Activated CD4-positive, alpha-beta T cell treated with anti-CD3 and anti-CD28 coated beads, Interleukin-2, amount 50 U/mL, for 4 hours (primary cell): ENCODE results near the gene SLC25A11.

Experiments
- DNase-seq, 2 experiments: peaks; one replicate each; pipeline ENCODE4 v3.0.0-alpha.2; 2020

The SLC25A11 gene

DNA sequence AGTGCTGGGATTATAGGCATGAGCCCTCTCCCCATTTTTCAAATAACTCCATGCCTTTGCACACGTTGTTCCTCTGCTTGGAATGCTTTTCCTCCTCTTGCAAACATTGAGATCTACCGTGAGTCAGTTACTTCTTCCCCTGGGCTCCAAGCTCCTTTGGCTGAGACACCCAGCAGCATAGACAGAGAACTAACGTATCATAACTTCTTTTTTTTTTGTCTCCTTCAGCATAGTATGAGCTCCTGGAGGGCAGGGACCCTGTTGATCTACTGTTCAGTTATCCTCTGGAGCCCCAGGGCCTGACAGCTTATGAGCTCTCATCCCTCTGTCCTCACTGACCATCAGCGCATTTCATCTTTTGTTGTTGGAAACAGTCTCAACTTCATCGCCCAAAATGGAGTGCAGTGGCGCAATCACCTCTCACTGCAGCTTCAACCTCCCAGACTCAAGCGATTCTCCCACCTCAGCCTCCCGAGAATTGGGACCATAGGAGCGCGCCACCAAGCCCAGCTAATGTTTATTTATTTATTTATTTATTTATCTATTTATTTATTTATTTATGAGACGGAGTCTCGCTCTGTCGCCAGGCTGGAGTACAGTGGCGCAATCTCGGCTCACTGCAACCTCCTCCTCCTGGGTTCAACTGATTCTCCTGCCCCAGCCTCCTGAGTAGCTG, 25.6 kb upstream of the SLC25A11 start:
- no peak for DNase-seq

DNA sequence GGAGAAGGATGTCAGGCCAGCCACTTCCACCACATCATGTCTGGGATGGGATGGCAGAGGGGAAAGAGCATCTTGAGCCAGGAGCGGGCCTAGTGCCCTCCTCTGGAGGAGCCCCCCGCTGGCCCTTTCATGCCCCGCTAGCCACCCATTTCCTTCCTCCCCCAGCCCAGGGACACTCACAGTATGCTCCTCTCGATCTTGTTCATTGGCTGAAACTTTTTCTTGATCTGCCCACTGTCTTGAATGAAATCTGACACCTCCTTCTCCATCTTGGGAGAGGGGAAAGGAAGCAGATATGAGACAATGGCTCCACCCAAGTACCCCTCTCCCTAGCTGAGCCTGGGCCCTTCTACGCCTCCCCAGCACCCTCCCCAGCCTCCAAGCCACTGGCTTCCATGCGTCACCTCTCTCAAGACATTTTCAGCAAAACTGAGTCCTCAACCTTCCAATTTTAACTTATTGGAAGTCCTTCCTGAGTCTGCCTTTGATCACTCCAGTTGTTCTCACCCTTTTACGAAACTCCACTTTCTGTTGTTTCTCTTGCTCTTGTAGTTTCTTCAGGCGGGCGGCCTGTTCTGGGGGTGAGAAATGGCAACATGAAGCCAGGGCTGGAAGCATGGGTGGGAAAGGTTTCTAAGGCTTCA, 20.6 kb upstream of the SLC25A11 start:
- no peak for DNase-seq

DNA sequence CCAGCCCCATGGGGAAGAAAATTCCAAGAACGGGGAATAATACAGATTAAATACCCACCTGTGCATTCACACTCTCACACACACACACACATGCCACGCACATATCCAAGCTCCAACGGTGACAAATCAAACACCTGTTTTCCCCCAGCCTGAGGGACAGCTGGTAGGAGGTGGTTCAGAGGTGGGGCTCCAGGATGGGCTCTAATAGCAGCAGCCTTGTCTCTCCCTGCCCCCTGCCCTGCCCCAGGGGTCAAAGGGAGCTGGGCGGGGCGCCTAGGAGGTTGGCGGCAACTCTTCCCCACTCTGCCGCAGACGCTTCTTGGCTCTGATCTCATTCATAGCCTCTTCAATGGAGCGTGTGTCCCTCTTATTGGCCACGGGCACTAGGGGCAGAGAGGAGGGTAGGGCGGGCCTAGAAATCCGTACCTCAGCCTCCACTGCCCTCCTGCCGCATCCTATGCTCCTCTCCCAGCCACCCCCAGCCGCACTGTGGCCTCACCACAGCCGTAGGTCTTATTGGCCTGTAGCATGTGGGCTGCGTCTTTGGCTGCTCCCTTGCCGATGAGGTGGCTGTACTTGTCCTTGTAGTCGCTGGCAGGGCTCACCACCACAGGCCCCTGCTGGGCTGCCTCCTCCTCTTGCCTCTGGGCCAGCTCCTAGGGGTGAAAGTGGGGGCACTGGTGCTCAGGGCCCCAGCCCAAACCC, 19.6 kb upstream of the SLC25A11 start:
- DNase-seq = no peak

DNA sequence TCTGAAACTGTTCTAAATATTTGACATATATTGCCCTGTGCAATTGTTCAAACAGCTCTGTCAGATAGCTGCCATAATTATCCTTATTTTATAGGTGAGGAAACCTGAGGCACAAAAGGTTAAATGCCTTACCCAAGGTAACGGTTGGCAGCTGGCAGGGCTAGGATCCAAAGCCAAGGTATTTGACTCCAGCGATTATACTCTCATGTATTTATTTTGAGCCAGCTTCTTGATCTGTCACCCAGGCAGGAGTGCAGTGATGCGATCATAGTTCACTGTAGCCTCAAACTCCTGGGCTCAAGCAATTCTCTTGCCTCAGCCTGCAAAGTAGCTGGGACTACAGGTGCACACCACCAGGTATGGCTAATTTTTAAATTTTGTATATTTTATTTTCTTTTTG, 18.3 kb upstream of the SLC25A11 start:
- DNase-seq = no peak

DNA sequence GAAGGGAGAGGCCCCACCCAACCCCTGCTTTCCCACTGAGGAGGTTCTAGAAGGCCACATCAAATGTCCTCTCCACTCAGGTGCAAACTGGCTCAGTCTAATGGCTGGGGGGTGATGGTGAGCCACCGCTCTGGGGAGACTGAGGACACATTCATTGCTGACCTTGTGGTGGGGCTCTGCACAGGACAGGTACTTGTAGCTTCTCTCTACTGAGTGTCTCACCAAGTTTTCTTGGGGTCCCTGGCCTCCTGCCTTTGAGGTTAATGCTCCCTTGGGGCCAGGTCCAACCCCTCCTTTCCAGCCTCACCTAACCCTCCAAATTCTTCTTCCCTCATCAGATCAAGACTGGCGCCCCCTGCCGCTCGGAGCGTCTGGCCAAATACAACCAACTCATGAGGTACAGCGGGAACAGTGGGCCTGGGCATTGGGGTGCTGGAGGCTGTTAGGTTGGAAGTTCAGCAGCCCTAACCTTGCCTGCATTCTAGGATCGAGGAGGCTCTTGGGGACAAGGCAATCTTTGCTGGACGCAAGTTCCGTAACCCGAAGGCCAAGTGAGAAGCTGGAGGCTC, 16.7 kb upstream of the SLC25A11 start:
- DNase-seq = peak in 1 of 2 experiments; percentile 43

DNA sequence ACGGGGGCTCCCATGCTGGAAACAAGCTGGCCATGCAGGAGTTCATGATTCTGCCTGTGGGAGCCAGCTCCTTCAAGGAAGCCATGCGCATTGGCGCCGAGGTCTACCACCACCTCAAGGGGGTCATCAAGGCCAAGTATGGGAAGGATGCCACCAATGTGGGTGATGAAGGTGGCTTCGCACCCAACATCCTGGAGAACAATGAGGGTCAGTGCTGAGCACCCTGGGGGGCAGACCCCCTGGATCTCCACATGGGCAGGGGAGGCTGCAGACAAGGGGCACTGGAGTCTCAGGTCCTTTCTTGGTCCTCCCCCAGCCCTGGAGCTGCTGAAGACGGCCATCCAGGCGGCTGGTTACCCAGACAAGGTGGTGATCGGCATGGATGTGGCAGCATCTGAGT, 15.2 kb upstream of the SLC25A11 start:
- DNase-seq = no peak

DNA sequence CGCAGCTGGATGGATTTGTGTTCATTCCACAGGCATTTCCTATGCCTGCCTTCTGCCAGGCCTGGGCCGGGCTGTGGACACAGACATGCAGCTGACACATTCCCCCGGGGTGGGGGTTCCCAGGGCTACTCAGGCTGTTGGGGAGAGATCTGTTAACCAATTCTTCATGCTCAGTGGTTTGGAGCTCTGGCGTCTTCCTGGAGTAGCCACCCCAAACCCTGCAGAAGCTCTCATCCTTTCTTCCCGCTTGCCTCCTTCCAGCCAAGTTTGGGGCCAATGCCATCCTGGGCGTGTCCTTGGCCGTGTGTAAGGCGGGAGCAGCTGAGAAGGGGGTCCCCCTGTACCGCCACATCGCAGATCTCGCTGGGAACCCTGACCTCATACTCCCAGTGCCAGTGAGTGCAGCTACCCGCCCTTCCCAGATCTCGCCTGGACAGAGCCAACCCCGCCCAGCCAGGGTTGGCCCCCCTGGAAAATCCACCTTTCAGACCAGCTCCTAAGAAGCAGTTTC, 13.7 kb upstream of the SLC25A11 start:
- no peak for DNase-seq

DNA sequence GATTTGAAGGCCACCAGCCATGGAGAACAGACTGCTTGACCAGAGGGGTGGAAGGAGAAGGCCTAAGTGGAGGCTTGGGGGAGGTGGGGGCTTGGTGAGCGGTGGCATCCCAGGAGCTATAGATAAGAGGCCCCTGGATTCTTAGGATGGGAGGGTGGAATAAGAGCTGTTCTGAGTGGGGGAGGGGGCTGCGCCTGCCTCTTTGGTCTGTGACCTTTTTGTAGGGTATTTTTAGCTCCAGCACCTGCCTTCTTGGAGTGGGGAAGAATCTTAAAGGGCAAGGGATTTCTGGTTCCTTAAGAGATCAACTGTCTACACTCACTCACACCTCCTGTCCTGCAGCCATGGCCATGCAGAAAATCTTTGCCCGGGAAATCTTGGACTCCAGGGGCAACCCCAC, 11.6 kb upstream of the SLC25A11 start:
- DNase-seq = no peak

DNA sequence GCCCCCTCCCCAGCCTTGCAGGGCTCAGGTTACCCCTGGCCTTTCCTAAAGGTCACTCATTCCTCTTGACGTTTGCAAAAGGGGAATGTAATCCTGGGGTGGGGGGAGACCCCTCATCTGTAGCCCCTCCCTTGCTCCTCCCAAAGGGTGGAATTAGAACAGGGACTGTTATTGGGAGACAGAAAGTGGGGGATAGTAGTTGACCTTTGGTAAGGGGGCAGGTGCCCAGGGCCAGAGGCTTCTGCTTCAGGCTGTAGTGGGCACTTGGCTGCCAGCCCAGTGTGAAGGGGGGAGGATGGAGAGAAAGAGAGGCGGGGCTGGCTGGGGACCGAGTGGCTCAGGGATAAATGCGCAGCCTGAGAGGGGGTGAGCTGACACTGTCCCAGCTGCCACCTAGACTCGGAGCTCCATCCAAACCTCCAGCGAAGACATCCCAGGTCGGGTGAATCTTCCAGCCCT, 10.9 kb upstream of the SLC25A11 start, which contains the start of gene ENO3:
ENO3 (plus strand) TSS at position 374 of the 459 bp plus-strand sequence. CDS start 711 bp downstream, outside the sequence.
- DNase-seq = no peak

DNA sequence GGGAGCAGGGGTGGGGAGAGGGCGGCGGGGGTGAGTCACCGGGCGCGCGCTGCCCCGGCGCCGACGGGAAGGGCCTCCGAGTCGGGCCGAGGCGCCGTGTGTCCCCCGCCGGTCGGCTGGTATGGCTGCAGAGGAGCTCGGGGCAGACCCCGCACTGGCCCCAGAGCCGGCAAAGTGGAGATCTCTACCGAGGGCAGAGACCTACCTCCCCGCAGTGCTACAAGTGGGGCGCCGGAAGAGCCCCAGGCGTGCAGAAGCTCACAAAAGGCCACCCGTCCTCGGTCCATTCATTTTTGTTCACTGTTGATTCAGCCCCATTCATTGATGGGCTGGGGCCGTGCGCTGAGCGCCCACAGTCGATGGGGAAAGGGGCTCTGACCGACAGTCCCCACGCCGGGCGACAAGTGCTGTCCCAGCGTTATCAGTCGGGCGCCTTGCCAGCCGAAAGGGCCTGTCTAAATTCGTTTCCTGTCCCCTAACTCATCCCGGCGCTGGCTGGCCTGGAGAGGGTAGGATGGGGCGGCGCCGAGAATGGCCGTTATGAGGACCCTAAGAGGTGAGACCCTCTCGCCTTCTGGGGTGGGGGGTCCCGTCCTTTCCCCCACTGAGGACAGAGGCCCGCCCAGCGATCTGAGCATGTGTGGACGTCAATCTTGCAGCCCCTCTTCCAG, 10.4 kb upstream of the SLC25A11 start:
- DNase-seq = no peak

DNA sequence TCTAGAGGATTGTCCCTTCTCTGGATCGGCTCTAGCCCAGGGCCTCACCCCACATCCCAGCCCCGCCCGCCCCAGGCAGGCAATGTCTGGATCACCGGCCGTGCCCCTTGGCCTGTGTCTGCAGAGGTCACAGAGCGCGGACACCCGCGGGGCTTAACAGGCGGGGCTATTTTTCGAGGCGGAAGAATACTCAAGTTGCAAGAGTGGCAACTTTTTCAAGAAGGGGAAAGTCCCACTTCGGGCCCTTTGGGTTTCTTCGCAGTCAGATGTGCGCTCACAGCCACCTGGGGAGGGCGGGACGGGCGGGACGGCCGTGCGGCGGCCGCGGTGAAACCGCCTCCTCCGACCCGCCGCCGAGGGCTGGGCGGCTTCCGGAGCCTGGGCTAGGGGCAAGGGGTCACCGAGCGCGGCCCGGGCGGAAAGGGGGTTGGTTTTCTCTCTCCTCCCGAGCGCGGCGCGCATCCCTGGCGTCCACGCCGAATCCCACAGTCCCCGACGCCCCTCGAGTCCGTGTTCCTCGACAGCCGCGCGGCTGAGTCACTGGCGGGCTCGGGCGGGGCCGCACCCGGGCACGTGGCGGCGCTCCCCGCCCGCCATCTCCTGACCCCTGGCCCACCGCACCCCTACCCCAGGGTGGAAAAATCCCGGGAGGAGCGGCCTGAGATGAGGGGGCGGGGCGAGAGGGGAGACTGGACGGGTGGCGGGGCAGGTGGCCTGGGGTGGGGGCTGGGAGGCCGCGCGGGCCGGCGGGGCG, 9.7 kb upstream of the SLC25A11 start:
- peak; percentile 67 to 71 for DNase-seq

DNA sequence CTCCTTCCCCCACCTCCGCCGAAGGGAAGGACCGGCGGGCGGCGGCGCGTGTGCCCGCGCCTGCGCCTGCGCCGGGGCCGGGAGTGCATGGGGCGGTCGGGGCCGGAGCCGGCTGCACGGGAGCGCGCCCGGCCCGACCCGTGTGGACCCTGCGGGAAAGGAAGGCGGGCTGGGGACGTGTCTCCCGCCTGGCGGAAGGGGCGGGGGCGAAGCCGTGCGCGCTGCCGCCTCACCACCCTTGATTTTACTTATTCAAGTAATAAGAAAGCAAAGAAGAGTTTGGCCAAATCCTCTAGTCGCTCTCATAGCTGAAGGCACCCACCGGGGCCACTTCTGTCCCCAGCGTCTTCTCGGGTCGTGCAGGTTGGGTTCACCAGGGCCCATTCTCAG, 9.1 kb upstream of the SLC25A11 start:
- DNase-seq = peak; percentile 48 to 52

DNA sequence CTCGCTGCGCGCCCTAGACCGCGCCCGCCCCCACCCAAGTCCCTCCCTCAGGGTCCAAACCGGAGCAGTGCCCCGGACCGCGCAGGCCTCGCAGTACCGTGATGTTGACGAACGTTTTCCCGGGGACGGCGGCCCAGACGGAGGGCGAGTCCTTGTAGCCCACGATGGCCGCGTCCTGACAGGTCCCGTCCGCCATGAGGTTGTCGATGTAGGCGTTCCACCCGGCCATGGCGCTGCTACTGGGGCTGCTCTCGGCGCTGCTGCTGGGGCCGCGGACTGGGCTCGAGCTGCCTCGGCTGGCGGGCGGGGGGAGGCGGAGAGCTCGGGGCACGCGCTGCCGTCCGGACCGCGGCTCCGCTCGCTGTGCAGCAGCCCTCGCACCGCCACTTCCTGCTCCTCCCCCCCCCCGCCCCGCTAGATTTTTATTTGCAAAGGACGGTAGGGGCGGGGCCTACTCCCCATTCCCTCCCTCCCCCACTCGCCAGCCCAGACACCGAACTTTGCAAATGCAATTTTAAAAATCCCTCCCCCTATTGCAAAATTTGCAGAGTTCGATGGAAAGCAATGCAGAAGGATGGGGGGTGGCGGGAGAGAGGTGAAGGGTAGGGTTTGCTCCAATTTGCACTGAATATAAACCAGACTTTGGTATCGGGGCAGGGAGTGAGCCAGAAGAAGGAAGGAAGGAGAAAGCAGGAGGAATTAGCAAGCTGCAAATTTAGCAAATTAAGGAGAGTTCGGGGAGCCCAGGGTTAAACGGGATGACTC, 8.5 kb upstream of the SLC25A11 start, which contains the start of gene PFN1:
PFN1 (minus strand) TSS at position 365 of the 765 bp plus-strand sequence; CDS start at position 229, 136 bp downstream.
- DNase-seq = peak; percentile 90

DNA sequence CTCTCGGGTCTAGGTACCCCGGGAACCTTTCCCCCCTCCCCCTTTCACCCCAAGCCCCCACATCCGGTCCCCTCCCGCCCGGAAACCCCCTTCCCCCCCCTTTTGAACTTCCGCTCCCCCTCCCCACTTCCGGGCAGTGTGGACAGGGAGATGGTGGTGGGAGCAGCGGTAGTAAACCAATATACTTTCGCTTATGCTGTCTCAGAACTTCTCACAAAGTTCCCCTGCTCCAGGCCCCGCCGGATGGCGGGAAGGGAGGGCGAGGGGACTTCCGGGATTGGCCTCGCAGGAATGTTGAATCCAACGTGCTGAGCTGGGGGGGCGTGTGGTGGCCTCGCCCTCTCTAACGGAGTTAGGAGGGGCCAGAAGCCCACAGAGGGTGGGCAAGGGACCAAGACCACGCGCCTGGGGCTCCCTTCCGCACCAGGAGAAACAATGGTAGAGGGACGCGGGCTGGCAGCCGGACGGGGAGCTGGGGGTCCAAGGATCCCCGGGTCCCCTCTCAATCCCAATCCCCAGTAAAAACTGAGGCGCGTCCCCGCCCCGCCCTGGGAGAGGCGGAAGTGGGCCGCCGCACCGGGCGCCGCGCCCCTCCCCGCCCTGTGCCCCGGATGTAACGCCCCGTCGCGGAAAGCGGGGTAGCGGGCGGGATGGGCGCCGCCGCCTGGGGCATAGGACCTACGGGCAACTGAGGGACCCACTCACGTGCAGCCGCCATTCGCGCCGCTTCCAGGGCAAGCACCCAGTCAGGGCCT, 7.7 kb upstream of the SLC25A11 start:
- peak; percentile 51 to 52 for DNase-seq

DNA sequence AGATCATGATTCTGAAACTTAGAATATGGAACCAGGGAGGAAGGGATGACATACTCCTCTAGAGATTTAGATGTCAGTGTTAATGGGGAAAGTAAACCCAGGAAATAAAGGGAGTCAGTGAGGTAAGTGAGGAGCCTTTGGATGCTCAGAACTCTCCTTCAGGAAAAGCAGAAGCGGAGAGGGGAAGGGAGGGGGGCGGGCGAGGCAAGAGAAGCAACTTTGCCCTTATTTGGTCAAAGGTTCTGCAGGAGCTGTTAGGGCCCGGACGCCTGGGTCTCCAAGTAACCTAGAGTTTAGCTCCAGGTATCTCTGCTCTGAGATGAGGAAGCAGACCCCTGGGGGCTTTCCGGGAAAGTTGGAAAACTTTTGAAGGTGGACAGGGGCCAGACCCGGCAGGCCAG, 7.2 kb upstream of the SLC25A11 start:
- DNase-seq = no peak

DNA sequence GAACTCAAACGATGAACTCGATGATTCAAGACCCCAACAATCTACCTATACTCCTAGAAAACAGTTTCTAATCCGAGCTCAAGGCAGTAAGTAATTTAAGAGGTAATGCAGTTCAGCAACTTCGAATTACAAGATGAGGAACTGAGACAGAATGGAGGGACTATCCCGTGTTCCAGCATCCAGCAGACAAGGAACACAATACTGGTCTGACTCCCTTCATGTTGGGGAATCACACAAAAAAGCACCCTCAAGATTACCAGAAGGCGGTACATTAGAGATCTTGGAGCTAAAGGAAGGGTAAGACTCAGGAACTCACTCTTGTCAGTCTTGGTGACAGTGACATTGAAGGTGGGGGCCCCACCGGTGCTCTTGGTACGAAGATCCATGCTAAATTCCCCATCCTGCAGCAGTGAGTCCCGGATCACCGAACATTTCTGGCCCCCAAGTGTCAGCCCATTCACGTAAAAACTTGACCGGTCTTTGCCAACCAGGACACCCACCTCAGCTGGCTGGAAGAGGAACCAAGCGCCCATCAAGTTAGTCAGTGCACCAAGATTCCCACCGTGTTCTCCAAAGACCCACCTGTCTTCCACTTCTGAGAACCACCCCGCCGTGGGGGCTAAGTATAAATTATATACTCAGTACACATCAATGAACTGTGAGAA, 6.6 kb upstream of the SLC25A11 start:
- DNase-seq = no peak

DNA sequence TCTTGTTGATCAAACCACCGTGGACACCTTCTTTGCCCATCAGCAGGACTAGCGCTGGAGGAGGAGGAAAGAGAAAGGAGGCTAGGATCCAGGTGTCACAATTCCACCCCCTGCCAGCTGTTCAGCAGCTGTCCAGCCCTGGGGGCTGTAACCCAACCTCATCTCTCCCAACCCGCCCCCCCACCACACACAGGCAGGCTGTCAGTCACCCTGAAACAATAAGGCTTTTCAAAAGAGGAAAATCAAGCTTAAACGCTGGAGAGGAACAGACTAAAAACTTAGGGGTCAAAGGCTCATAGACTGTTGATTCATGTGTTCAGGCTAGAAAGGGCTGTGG, 6.1 kb upstream of the SLC25A11 start:
- DNase-seq = no peak

DNA sequence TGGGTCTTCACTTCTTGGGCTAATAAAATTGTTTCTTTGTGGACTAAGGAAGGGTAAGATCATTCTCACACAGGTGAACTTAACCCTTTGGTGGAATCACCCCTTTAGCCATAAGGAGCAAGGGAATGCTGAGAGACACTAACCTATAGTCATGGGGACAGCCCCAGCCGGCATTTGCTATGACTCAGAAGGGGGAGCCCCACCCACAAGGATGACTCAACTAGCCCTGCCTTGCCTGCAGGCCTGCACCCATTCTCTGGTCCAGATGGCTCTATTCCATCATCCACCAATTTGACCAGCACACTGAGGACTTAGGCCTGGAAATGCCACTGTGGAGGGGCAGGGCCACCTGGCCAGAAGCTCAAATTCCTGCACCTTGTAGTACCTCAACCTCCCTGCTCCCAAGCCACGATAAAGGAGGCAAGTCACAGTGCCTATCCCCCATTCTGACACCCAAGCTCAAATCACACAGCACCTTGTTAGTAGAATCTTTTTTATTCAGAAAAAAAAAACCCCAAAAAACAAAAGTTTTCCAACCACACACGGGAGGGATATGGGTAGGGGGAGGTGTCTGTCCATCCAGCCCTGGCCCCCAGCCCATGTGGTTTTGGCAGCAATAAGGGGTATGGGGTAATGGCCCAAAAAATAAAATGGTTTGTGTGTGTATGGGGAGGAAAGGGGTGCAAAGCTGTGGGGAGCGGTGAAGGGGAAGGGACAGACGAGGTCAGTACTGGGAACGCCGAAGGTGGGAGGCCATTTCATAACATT, 5.5 kb upstream of the SLC25A11 start:
- peak; percentile 82 to 83 for DNase-seq

DNA sequence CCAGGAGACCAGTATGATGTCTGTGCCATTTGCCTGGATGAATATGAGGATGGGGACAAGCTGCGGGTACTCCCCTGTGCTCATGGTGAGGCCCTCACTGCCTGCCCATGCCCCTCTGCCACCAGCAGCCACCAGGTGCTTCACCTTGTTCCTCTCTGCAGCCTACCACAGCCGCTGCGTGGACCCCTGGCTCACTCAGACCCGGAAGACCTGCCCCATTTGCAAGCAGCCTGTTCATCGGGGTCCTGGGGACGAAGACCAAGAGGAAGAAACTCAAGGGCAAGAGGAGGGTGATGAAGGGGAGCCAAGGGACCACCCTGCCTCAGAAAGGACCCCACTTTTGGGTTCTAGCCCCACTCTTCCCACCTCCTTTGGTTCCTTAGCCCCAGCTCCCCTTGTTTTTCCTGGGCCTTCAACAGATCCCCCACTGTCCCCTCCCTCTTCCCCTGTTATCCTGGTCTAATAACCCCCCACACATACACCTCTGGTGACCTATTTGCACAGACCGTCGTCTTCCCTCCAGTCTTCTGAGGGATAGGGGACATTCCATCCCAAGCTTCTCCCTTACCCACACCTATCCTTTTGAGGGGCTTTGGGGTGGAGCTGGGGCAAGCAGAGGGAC, 4.8 kb upstream of the SLC25A11 start:
- DNase-seq = no peak
